ENCODE measurements around the gene JADE1. TPM values are rescaled to one million over a fixed set of nuclear protein-coding genes. Genes with fewer than 3 reads are reported as not detected.
A peak's percentile ranks its signal among the peaks of the same experiment; 100 is the strongest.

The JADE1 gene
- polyA plus RNA-seq, 1 donor (not counting 4 experiments of a cell fraction or from before 2014, with no cell fraction given) = 2.8 TPM

DNA sequence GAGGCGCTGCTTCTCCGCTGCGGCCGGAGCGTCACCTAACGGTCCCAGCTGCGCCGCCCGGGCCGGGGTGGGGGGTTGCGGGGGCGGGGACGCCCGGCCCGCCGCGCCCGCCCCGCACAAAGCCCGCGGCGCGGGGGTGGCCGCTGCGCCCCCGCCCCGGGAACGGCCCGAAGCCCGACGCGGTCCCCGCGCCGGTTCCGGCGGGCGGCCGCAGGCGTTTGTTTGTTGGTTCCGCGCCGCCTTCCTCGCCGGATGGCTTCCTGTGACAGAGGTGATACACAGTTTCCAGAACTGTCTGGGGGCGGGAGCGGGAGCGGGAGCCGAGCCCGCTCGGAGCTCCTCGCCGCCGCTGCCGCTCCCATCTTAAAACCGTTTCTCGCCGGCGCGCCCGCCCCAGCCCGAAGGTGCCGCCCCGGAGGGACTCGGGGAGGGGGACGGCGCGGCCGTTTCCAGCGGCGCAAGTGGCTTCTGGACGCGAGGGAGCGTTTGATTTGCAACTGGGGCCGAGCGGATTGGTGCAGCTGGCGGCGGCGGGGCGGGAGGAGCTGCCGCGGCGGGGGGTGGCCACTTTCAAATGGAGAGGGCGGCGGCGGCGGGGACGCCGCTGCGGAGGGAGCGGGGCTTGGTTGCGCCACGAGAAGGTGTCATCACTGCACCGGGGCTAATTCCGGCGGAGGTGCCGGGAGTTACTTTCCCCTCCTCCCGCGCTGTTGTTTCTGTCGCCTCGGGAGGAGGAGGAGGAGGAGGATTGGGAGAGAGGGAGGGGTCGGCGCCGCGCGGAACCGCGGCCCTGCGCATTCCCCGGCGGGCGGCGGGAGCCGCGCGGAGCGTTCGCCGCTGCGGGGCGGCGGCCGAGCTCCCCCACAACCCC, 2.3 kb downstream of the JADE1 start:
- peak overlapping the region; percentile 81 for H2AFZ ChIP-seq (ENCODE audit: control insufficient read depth, low read length)
- FAIRE-seq = no peak
- dilution Hi-C loops (cut with MboI; ENCODE audit: extremely low pct_ligation_motif_present, low sequenced_read_pairs) = no loop called here

GRCh38 chr4:128812442-128813235, 3.1 kb downstream of the JADE1 start:
- Histone ChIP-seq H3K27me3 (ENCODE audit: control insufficient read depth, extremely low read depth, insufficient read depth, low read length) (no peaks in the 10 kb centered on the region), H3K4me2 (ENCODE audit: control insufficient read depth, extremely low read depth, insufficient read depth, low read depth, low read length) (peak overlapping the region; percentile 69), H3K9ac (ENCODE audit: control insufficient read depth, extremely low read depth, insufficient read depth, low read length) (peak overlapping the region; percentile 74), H2AFZ (ENCODE audit: control insufficient read depth, low read length) (peak overlapping the region; percentile 81), H3K36me3 (ENCODE audit: control insufficient read depth in 2 of 2, extremely low read depth in 1 of 2, insufficient read depth in 2 of 2, low read length in 2 of 2) (no peaks in the 10 kb centered on the region), H3K9me3 (ENCODE audit: control insufficient read depth, low read depth, low read length) (no peaks in the 10 kb centered on the region), H4K20me1 (ENCODE audit: control insufficient read depth, extremely low read depth, insufficient read depth, low read length) (no peaks in the 10 kb centered on the region), H3K9me1 (ENCODE audit: control insufficient read depth, extremely low read depth, insufficient read depth, low read length) (no peaks in the 10 kb centered on the region), H3K27ac (ENCODE audit: control insufficient read depth, insufficient read depth, low read length) (peak overlapping the region; percentile 57), H3K79me2 (ENCODE audit: control insufficient read depth, insufficient read depth, low read length) (peaks cover 13% of the 10 kb centered on the region), H3K4me1 (ENCODE audit: control insufficient read depth, extremely low read depth, insufficient read depth, low read length) (peaks cover 7% of the 10 kb centered on the region), H3K4me3 (ENCODE audit: control insufficient read depth in 2 of 3, extremely low read depth in 1 of 3, insufficient read depth in 2 of 3, low read depth in 1 of 3, low read length in 3 of 3) (peak overlapping the region; percentile 54 to 82 (median 69))
- dilution Hi-C loops (cut with MboI; ENCODE audit: extremely low pct_ligation_motif_present, low sequenced_read_pairs) = no loop called here
- FAIRE-seq (no peak), DNase-seq (ENCODE audit: low read depth, low spot score) (no peak)
- no peak for TF ChIP-seq EZH2 (IDR thresholded peaks at IDR 0.05; ENCODE audit: low read length)
- TF ChIP-seq CTCF (optimal IDR thresholded peaks at IDR 0.05 in 1 of 3, IDR thresholded peaks at IDR 0.05 in 1 of 3, conservative IDR thresholded peaks at IDR 0.05 in 1 of 3; ENCODE audit: extremely low read depth in 1 of 3, insufficient read depth in 2 of 3, low read length in 3 of 3) = no peak

More for the DNA sequence above, 2.3 kb downstream of the JADE1 start:
- DNase-seq (ENCODE audit: low read depth, low spot score) = no peak
- H3K4me1 ChIP-seq (ENCODE audit: control insufficient read depth, extremely low read depth, insufficient read depth, low read length) = peaks cover 7% of the 10 kb centered on the region
- peak overlapping the region; percentile 69 to 98 (median 91) for H3K4me3 ChIP-seq (ENCODE audit: control insufficient read depth in 2 of 3, extremely low read depth in 1 of 3, insufficient read depth in 2 of 3, low read depth in 1 of 3, low read length in 3 of 3)
- peaks cover 13% of the 10 kb centered on the region for H3K79me2 ChIP-seq (ENCODE audit: control insufficient read depth, insufficient read depth, low read length)
- TF ChIP-seq CTCF (optimal IDR thresholded peaks at IDR 0.05 in 1 of 3, IDR thresholded peaks at IDR 0.05 in 1 of 3, conservative IDR thresholded peaks at IDR 0.05 in 1 of 3; ENCODE audit: extremely low read depth in 1 of 3, insufficient read depth in 2 of 3, low read length in 3 of 3) = no peak
- no peak for TF ChIP-seq EZH2 (IDR thresholded peaks at IDR 0.05; ENCODE audit: low read length)
- peak overlapping the region; percentile 74 for H3K9ac ChIP-seq (ENCODE audit: control insufficient read depth, extremely low read depth, insufficient read depth, low read length)
- no peaks in the 10 kb centered on the region for H3K9me3 ChIP-seq (ENCODE audit: control insufficient read depth, low read depth, low read length)
- no peaks in the 10 kb centered on the region for H3K9me1 ChIP-seq (ENCODE audit: control insufficient read depth, extremely low read depth, insufficient read depth, low read length)
- H3K27ac ChIP-seq (ENCODE audit: control insufficient read depth, insufficient read depth, low read length) = peak overlapping the region; percentile 57
- H3K4me2 ChIP-seq (ENCODE audit: control insufficient read depth, extremely low read depth, insufficient read depth, low read depth, low read length) = peak overlapping the region; percentile 69
- H4K20me1 ChIP-seq (ENCODE audit: control insufficient read depth, extremely low read depth, insufficient read depth, low read length) = no peaks in the 10 kb centered on the region
- no peaks in the 10 kb centered on the region for H3K36me3 ChIP-seq (ENCODE audit: control insufficient read depth in 2 of 2, extremely low read depth in 1 of 2, insufficient read depth in 2 of 2, low read length in 2 of 2)
- H3K27me3 ChIP-seq (ENCODE audit: control insufficient read depth, extremely low read depth, insufficient read depth, low read length) = no peaks in the 10 kb centered on the region

Measured in keratinocyte (primary cell).